HG03045 (cell line): ENCODE measurements around the gene CRABP2.

Source experiments
- ATAC-seq: cut with Tn5 transposase; IDR thresholded peaks from one replicate; pipeline ENCODE4 v1.9.1; 2021; ENCODE audit warnings: mild to moderate bottlenecking, moderate library complexity; ENCODE audit not compliant: unreplicated experiment

CRABP2 gene

DNA sequence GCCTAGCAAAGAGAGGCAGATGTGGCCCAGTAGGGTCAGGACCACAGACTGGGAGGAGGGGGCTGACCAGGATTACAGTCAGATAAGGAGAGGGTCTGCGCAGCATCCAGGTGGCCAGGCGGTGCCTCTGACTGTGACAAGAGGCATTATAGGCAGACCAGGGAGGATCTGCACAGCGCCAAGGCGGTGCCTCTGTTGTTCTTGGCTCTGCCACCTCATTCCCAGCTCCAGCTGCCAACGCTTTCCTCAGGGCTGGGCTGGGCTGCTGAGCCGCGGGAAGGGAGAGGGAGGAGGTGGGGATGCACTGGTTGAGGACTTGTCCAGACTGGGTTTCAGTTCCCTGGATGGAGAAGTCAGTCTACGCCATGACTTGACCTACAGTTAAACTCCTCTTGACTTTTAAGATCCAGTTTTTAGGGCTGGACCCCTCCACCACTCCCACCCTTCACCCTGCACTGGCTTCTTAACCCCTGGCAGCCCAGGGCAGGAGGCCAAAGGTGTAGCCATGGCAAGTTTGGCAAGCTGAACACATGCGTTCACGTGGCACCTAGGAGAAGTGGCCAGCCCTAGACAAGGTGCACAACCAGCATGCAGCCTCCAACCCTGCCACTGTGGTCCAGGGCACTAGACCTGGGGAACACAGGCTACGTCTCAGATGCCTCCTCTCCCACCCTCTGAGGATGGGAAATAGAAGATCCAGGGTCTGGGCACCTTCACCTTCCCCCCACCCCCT lies 4.5 kb upstream of the CRABP2 start:
- ATAC-seq = no peak

DNA sequence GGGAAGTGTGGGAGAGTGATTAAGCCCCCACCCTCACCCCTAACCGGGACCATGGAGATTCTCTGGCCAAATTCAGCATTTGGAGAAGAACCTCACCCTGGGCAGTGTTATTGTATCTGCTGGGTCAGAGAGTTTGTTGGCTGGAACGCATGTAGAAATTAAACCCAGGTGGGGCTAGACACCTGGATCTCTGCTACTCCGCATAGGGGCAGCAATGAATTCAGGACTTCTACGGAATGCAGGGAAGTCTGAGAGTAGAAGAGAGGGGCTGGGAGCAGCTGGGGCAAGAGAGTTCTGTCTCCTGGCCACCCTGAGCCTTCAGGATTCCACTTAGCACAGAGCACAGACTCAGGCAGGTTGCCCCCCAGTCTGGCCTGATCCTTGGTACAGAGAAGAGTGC lies 3.6 kb upstream of the CRABP2 start:
- no peak for ATAC-seq

DNA sequence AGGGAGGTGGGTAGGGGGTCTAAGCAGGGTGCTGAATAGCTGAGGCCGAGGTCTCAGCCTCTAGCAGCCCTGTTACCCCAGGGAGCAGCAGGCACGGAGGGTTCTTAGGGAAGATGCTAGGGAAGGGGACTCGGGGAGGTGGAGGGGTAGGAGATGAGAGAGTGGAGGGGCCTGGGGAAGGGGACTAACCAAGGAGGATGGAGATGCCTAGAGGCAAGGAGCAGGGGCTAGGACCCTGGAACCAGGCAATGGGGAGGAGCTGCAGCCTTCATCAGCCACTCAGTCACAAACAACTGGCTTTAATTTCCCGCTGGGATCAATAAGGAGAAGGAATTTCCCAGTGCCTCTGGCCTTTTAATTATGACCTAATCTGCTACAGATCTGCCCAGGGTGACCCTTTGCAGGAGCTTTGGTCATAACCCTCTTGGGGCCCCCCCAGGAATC lies 2.9 kb upstream of the CRABP2 start:
- ATAC-seq = no peak

DNA sequence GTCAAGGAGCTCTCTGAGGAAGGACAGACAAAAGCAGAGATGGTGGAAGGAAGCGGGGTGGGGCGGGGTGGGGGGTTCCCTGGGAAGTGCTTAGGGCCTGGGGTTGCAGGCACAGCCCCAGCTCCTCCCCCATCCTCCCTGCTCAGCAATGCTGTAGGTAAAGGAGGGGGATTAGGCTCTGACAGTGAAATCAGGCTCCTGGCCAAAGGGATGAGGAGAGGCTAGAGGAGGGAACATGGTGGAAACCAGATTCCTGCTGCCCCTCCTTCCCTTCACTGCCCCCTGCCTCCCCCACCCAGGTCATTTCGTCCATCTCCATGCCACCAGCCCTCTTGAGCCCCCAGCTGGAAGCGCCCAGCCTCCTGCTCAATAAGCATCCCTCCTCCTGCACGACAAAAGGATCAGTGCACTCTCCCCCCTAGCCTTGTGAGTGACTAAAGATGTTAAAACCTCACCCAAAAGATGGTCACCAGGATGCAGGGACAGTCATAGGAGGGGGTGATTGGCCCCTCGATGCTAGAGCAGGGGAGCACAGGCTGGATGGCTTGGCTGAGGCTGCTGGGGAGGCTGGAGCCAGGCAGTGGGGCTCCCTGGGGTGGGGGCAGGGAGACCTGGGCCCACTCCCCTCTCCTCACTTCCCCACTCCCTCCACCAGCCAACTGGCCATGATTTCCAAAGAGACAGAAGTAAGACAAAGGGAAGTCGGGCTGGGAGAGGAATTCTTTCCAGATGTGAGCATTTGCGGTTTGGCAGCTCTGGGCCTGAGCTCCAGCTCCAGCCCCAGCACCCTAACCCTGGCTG lies 2.2 kb upstream of the CRABP2 start:
- ATAC-seq = no peak

DNA sequence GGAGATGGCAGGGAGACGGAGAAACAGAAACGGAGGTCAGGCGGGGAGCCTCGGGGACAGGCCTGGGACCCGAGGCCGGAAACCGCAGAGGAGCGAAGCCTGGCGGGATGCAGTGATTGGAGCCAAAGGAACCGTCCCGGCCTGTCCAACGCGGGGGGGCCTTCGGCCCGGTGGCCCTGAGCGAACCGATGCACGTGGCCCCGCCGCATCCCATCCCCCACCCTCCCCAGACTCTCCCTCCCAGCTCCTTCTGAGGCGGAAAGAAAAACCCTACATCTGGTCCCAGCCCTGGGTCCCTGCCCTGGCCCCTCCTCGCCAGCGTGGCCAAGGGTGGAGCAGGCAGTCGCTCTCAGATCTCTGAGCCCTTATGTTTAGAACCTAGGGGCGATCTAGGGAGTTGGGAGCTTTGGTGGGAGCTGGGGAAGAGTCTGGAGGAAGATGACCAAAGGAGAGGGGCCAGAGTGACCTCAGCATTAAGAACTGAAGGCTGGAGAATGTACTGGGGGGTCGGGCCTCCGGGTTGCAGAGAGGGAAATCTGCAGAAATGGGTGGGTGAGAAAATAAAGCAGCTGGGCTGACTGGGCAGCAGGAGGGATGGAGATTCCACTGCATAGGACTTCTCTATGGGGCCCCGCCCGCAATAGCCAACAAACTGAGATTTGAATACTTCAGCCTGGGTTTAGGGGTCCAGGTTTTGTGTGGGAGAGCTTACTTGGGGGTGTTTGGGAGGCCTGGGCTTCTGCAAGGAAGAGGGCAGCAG lies 1.5 kb upstream of the CRABP2 start:
- ATAC-seq = no peak

DNA sequence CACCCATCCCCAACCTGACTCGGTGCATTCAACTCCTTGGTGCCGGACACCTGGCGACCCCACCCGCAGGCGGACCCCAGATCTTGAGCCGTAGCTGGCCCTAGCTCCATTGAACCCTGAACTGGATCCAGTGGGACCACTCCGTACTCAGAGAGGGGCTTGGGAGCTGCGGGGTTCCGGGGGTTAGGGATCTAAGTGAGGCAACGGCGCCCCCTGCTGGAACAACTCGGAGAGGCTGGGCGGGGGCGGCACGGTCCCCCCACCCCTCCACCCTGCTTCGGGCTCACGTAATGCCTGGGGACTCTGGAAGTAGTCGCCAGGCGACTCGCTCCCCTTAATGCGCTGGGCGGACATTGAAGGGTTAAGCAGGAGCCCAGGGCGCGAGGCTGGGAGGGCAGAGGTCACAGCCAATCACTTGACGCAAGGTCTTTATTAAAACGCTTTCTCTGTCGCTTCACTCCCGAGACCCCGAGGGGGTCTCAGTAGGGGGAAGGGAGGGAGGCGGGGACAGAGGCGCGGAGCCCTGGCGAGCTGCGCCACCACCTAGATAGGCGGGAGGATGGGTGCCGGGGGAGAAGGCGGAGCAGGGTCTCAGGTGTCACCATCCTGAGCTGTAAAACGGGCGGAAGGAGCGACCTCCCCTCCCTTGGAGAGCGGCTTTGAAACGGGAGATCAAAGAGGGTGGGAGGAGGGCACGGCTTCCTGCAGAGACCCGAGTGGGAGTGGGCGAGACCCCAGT lies 704 bp upstream of the CRABP2 start:
- no peak for ATAC-seq

DNA sequence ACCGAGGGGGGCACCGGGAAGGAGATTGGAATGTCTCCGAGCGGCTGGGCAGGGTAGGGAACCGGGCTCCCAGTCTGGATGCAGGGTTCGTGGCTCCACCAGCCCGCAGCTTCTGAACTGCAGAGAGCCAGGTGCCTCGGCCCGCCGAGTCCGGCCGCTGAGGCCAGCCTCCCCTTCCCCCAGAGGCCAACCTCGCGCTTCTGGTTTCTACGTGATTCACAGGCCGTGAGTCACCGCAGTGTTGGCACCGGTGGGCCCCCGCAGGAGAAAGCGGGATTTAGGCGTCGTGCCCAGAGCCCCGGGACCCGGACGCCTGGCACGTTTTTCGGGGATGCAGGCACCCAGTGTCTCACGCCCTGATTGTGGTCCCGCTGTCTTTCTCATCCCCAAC lies 458 bp downstream of the CRABP2 start:
- no peak for ATAC-seq

DNA sequence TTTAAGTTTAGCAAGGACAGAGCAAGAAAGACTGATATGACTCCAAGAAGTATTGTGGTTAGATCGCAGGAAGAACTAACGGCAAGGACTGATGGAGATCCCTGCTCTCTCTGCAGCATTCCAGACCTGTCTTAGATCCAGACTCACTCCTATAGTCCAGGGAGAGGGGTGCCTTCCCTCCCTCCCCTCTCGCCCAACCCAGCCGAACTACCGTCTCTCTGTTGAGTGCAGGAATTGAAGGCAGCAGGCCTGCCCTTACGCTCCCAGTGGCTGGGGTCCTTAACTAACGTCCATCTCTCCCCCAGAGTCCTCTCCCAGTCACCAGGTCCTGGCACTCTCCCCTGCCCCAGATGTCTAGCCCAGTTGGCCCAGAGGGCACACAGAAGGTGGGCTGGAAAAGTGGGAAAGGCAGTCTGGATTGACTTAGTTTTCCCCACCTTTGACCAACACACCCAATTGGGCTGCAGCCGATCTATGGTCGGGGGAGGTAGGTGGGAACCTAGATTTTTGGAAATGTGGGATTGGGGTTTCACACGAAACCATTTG lies 1.1 kb downstream of the CRABP2 start:
- ATAC-seq = no peak

DNA sequence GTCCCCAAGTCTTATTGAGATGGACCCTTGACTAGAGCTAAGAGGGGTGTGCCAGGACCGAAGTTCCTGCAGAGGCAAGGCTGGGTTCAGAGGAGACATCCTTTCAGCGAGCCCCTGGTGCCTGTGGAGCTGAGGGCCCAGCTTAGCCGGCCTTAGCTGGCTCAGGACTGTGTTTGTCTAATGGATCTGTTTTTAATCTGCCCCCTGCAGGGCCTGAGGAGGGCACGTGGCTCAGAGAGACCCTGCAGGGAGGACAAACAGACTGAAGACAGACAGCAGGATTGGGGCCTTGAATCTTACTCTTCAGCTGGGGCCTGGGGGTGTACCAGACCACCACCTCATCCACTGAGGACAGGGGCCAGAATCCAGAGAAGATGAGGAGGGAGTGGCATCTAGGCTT lies 1.6 kb downstream of the CRABP2 start:
- no peak for ATAC-seq

DNA sequence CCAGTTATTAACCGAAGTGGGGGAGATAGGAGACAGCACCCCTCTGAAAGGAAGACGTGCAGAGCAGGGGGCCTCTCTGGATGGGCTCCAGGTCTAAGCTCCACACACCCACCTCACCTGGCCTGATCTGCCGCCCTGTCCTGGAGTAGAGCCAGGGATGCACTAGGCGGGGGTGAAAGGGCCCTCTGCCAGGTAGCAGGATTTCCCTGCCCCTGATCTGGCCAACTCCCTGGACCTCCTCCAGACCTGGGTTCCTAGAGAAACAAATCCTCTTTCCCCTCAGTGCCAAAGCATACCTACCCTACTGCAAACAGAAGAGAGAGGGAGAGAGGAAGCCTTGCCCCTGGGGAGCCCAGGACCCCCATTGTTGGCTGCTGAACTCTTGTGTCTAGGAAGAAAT lies 2.0 kb downstream of the CRABP2 start:
- ATAC-seq = no peak

DNA sequence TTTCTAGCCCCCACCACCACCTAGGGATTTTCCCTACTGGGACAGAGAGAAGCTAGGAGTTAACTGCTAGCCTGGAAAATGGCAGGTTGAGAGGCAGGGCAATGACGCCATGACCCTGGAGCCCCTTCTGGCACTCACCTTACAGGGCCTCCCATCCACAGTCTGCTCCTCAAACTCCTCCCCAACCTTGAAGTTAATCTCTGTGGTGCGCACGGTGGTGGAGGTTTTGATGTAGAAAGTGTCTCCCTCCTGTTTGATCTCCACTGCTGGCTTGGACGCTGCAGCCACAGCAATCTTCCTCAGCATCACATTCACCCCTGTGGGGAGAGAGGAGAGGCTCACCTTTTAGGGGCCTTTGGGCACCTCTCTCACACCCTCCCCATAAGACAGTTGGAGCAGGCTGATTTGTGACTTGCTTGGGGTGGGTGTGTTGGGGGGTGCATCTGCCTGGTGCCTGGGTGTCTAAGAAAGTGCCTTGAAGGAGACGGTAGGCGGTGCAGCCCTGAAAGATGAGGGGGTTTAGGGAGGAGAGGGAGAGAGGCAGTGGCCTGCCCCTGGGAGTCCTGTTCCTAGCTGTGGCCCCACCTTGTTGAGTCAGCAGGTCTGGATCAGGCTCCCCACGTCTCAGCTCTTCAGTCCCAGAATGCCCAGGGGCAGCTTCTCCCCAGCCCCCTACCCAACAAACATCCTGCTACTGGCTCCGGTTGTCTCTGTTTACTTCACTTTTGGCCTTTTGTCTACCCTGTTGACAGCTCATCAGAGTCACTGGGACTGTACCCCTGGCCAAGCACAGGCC lies 4.4 kb downstream of the CRABP2 start:
- ATAC-seq = no peak

DNA sequence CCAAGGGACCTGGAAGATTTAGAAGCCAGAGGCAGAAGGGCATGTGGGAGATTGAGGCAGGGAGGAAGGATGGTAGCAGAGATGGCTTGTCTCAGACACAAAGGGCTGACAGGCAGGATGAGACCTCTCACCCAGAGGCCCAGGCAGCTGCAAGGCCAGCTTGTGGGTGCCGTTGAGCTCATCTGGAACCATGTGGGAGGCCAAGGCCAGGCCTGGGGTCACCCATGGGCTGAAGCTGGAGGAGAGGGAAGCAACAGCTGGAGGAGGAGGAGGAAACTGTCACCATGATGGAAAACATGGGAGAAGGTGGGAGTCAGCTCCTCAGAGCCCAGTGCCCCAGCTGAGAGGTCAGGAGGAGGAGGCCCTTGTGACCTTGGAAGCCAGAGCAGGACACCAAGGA lies 6.4 kb downstream of the CRABP2 start:
- ATAC-seq = no peak

DNA sequence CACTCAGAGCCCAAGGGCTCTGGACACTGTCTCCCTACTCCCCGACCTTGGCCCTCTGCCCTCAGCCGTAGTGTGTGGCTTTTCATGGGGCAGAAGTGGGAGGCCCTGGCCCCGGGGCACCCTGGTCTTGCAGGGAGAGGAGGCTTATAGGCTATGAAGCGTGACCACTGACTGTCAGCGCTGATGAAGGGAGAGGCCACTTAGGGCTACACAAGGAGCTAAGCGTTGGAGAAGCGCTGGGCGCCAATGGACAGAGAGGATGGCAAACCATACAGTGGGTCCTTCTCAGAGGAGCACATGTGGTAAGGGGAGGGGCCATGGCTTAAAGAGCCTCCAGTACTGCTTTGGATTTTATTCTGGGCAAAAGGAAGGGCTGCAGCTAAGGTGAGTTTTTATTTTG lies 7.9 kb downstream of the CRABP2 start:
- ATAC-seq = no peak

DNA sequence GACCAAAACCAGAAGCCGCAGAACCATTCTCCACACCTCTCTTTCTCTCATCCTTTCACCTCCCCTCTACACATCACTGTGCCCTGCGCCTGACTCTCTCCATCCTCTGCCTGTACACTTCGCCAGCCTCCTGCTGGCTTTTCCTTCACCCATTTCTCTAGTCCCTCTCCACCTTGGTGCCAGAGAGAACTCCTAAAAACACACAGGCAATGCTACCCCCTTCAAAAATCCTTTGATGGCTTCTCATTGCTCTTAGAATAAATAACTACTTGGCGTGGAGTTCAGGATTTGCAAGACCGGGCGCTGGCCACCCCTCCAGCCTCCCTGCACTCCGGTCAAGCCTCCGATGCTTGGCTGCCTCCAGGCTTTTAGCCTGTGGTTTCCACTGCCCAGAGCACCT lies 8.6 kb downstream of the CRABP2 start:
- ATAC-seq = no peak

DNA sequence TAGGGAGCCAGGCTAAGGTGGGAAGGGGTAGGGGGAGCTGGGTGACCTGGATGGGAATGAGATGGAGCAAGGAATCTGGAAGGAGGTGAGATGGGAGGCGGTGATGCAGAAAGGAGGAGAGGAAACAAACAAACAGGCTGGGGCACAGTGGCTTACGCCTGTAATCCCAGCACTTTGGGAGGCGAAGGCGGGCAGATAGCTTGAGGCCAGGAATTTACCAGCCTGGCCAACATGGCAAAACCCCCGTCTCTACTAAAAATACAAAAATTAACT lies 10.8 kb downstream of the CRABP2 start:
- ATAC-seq = no peak

DNA sequence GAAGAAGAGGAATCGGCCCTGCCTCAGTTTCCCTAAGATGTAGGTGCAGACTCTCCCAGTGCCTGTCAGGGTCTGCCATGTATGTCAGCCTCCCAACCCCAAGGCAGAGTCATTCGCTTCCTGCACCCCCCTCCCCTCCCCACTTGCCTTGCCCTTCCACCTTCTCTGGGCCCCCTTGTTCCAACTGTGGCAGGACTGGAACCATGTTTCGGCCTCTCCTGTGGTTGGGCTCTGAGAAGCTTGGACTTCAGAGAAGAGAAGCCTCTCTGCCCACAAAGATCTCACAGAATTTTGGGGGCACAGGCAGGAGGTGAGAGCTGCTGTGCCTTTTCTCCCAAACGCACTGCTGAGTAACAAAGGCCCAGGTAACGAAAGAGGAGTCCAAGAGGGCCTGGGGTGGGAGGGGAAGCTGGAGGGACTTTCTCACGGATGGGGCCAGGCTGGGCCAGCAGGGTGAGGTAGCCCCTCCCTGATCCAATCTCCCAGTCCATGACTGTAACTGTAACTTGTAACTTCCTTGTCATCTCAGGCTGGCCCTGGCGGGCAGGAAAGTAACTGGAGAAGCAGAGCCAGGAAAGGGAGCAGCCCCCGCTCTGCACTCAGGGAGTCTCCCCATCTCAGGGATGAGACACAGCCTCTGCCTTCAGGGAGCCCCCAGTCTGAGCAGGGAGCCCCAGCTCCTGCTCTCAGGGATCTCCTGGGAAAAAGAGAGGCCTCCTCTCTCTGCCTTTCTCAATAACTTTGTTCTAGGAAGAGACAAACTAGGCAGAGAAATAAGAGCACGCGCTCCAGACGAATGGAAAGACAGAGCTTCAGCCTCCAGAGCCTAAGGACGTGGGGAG lies 11.3 kb downstream of the CRABP2 start:
- no peak for ATAC-seq

DNA sequence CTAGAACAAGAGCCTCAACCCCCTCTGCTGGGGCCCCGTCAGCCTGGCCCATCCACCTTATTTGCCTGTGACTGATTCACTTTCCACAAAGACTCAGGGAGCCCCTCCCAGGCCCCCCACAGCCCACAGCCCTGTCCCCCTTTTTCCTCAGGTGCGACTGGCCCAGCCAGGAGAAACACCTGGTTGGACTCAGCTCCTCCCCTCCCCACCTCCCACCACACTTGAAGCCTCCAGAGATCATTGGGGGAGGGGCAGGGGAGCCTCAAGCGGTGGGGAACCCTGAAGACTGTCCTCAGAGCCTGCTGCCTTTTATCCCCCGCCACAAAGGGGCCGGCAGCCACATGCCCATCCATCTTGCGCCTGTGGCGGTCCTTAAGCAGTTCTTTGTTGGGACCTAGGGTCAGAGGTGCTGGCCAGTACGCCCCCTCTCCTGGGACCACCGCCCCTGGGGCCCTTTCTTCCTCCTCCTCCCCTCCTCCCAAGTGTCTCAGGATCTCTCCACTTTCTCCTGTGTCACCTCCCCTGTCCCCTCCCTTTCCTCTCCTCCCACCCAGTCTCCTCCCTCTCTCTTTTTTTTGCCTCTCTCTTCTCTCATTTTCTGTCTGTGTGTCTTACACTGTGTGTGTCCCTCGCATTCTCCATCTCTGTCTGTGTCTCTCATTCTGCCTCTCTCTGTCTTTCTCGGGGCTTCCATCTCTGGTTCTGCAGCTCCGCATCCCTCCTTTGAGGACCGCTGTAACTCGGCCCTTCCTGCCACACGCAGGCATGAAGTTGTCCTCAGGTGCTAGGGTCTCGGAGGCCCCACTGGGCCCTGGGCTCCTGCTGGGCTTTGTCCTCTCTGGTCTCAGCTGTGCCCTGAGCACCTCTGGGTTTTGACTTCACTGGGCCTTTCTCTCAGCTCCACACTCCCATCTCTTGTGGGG lies 12.2 kb downstream of the CRABP2 start:
- no peak for ATAC-seq

DNA sequence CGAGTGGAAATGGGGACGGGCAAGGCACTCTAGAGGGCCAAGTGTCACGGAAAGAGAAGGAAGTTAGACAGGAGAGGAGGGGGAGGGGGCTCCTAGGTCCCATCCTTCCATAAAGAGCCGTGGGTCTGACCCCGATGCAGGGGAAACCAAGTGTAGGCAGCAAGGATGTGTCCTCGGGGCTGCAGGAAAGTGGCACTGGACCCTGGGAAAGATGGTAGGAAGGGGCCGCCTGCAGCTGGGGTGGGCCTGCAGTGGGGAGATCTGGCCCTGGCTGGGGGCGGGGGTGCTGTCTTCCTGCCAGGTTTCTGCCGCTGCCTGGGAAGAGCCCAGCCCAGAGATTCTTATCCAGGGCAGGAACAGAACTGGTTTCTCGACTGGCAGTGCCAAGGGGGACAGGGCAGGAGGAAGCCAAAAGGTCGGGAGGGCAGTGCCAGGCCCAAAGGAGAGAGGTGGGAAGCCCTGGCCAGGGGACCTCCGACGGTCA lies 12.9 kb downstream of the CRABP2 start:
- ATAC-seq = no peak
